NCI-H526 (cell line): ENCODE results near the gene THY1.

Source experiments
- DNase-seq, 2 experiments: peaks; one replicate each; lab custom pipeline; 2025; lab: John Stamatoyannopoulos, UW

The THY1 gene

DNA sequence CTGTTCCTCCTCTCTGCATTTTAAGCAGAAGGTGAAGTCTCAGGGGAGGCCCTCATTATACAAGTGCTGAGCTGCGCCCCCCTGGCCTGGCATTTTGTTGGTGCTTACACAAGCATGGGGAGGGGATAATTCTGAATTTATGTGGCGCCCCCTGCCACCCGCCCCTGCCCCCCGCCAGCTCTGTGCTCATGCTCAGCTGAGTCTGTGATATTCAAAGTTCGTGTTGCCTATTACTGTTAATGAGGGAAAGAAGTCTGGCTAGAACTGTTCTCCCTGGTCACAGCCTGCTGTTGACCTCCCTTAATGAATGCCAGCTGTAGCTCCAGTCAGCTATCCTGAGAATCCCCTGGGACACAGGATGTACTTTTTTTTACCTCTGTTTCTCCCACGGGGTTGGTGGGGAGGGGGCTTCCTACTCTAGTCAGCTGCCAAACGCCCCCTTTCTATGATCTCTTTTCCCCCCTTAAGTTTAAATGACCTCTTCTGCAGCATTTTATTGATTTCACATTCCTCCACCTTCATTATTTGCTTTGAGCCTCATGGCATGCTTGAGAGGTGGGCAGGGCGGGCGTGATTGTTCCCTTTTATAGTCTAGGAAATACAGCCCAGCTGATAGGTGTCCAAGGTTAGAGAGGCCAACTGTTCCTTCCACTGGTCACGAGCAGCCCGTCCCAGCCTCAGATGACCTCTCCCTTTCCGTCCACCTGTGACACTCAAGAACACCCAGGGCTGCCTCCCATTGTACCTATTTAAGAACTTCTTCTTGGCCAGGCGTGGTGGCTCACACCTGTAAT is 53.6 kb downstream of the THY1 start:
- DNase-seq, result peak; percentile 54 to 82

- DNase-seq, result peak; percentile 60 to 90
Observed at GRCh38 chr11:119368121-119369034, 54.6 kb downstream of the THY1 start.

GRCh38 chr11:119367661-119368120 is 55.3 kb downstream of the THY1 start:
- DNase-seq, result peak; percentile 83 to 93
